ENCODE data around the gene CETP. TPM values are rescaled to one million over a fixed set of nuclear protein-coding genes. Genes with fewer than 3 reads are reported as not detected.
A peak's percentile ranks its signal among the peaks of the same experiment; 100 is the strongest.

CETP gene
- total RNA-seq, 3 donors from 2014 or later (not counting 1 experiment from before 2014, with no cell fraction given) = 0.14 TPM; not detected in 2

DNA sequence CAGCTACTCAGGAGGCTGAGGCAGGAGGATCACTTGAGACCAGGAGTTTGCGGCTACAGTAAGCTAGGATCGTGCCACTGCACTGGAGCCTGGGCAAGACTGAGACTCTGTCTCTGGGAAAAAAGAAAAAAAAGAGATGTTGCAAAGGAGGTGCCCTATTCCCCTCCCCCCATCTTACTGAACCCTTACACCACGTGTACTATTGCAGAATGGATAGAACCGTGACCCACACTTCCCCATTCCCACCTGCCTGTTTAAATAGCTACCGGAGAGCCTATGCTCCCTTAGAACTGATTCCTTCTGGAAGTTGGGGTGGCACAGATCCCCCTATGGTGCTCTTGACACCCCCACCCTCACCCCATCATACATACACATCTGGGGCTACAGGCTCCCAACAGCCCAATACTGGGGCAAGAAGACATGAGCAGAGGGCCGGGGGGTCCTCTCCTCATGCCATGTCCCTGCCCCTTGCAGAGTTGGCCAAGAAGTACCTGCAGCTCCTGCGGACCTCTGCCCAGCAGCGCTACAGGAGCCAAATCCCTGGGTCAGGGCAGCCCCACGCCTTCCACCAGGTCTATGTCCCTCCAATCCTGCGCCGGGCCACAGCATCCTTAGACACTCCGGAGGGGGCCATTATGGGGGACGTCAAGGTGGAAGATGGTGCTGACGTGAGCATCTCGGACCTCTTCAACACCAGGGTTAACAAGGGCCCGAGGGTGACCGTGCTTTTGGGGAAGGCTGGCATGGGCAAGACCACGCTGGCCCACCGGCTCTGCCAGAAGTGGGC, 63.3 kb downstream of the CETP start:
- no peaks in the 10 kb centered on the region for H3K9me3 ChIP-seq (ENCODE audit: control insufficient read depth, insufficient read depth, low read length)
- TF ChIP-seq, protein P1, sequence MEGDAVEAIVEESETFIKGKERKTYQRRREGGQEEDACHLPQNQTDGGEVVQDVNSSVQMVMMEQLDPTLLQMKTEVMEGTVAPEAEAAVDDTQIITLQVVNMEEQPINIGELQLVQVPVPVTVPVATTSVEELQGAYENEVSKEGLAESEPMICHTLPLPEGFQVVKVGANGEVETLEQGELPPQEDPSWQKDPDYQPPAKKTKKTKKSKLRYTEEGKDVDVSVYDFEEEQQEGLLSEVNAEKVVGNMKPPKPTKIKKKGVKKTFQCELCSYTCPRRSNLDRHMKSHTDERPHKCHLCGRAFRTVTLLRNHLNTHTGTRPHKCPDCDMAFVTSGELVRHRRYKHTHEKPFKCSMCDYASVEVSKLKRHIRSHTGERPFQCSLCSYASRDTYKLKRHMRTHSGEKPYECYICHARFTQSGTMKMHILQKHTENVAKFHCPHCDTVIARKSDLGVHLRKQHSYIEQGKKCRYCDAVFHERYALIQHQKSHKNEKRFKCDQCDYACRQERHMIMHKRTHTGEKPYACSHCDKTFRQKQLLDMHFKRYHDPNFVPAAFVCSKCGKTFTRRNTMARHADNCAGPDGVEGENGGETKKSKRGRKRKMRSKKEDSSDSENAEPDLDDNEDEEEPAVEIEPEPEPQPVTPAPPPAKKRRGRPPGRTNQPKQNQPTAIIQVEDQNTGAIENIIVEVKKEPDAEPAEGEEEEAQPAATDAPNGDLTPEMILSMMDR (IDR thresholded peaks at IDR 0.05) = no peak
- H3K4me1 ChIP-seq (ENCODE audit: control insufficient read depth, insufficient read depth, low read length) = peaks cover 84% of the 10 kb centered on the region
- H3K27me3 Mint-ChIP-seq (ENCODE audit: low read depth in 2 of 2) = no peaks in the 10 kb centered on the region
- no peak for ATAC-seq
- H3K27me3 ChIP-seq (ENCODE audit: control insufficient read depth, insufficient read depth, low read length) = no peaks in the 10 kb centered on the region
- no peak overlapping the region for H3K27ac ChIP-seq (ENCODE audit: low read length)
- peaks cover 0 to 1% of the 10 kb centered on the region in 2 donors for H3K9me3 Mint-ChIP-seq
- 92% methylated on average over 19 of the region's 19 CpGs for WGBS (ENCODE audit: insufficient coverage)
- H3K4me3 ChIP-seq (ENCODE audit: low read length) = no peak overlapping the region
- no peak overlapping the region for H3K4me3 Mint-ChIP-seq
- peaks cover 15% of the 10 kb centered on the region for H3K36me3 Mint-ChIP-seq
- H3K36me3 ChIP-seq (ENCODE audit: control insufficient read depth, insufficient read depth, low read length) = peaks cover 71% of the 10 kb centered on the region
- no peak for DNase-seq
- H3K27ac Mint-ChIP-seq = peak overlapping the region in 1 of 2 donors; percentile 74
- peaks cover 34 to 56% of the 10 kb centered on the region in 2 donors for H3K4me1 Mint-ChIP-seq
- intact Hi-C loops (cut with micrococcal nuclease) = no loop called here

DNA sequence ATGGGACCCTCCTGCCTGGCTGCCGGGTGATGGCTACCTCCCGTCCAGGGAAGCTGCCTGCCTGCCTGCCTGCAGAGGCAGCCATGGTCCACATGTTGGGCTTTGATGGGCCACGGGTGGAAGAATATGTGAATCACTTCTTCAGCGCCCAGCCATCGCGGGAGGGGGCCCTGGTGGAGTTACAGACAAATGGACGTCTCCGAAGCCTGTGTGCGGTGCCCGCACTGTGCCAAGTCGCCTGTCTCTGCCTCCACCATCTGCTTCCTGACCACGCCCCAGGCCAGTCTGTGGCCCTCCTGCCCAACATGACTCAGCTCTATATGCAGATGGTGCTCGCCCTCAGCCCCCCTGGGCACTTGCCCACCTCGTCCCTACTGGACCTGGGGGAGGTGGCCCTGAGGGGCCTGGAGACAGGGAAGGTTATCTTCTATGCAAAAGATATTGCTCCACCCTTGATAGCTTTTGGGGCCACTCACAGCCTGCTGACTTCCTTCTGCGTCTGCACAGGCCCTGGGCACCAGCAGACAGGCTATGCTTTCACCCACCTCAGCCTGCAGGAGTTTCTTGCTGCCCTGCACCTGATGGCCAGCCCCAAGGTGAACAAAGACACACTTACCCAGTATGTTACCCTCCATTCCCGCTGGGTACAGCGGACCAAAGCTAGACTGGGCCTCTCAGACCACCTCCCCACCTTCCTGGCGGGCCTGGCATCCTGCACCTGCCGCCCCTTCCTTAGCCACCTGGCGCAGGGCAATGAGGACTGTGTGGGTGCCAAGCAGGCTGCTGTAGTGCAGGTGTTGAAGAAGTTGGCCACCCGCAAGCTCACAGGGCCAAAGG, 64.4 kb downstream of the CETP start:
- DNase-seq = no peak

DNA sequence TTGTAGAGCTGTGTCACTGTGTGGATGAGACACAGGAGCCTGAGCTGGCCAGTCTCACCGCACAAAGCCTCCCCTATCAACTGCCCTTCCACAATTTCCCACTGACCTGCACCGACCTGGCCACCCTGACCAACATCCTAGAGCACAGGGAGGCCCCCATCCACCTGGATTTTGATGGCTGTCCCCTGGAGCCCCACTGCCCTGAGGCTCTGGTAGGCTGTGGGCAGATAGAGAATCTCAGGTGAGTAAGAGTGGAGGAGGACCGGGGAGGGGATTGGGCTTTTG, 65.0 kb downstream of the CETP start:
- H3K27ac Mint-ChIP-seq = peak overlapping the region; percentile 33 to 41
- WGBS (ENCODE audit: insufficient coverage) = 91% methylated on average over 3 of the region's 3 CpGs
- intact Hi-C loops (cut with micrococcal nuclease) = no loop called here
- no peaks in the 10 kb centered on the region for H3K9me3 ChIP-seq (ENCODE audit: control insufficient read depth, insufficient read depth, low read length)
- H3K4me1 ChIP-seq (ENCODE audit: control insufficient read depth, insufficient read depth, low read length) = peaks cover 88% of the 10 kb centered on the region
- DNase-seq (no peak), ATAC-seq (no peak)
- H3K4me3 ChIP-seq (ENCODE audit: low read length) = no peak overlapping the region
- peaks cover 67% of the 10 kb centered on the region for H3K36me3 ChIP-seq (ENCODE audit: control insufficient read depth, insufficient read depth, low read length)
- H3K27me3 Mint-ChIP-seq (ENCODE audit: low read depth in 2 of 2) = no peaks in the 10 kb centered on the region
- peaks cover 0 to 5% of the 10 kb centered on the region in 2 donors for H3K9me3 Mint-ChIP-seq
- H3K36me3 Mint-ChIP-seq = no peaks in the 10 kb centered on the region
- TF ChIP-seq, protein P1 (IDR thresholded peaks at IDR 0.05) = no peak
- peaks cover 40 to 60% of the 10 kb centered on the region in 2 donors for H3K4me1 Mint-ChIP-seq
- no peak overlapping the region for H3K4me3 Mint-ChIP-seq
- no peak overlapping the region for H3K27ac ChIP-seq (ENCODE audit: low read length)
- no peaks in the 10 kb centered on the region for H3K27me3 ChIP-seq (ENCODE audit: control insufficient read depth, insufficient read depth, low read length)

More for the DNA sequence above, 64.4 kb downstream of the CETP start:
- H3K27me3 ChIP-seq (ENCODE audit: control insufficient read depth, insufficient read depth, low read length) = no peaks in the 10 kb centered on the region
- Mint-ChIP-seq H3K4me3 (no peak overlapping the region), H3K27me3 (ENCODE audit: low read depth in 2 of 2) (no peaks in the 10 kb centered on the region), H3K4me1 (peaks cover 39 to 60% of the 10 kb centered on the region in 2 donors), H3K27ac (peak overlapping the region; percentile 33 to 41), H3K9me3 (peaks cover 0 to 5% of the 10 kb centered on the region in 2 donors), H3K36me3 (peaks cover 5% of the 10 kb centered on the region)
- no peak overlapping the region for H3K27ac ChIP-seq (ENCODE audit: low read length)
- intact Hi-C loops (cut with micrococcal nuclease) = no loop called here
- H3K9me3 ChIP-seq (ENCODE audit: control insufficient read depth, insufficient read depth, low read length) = no peaks in the 10 kb centered on the region
- ATAC-seq = no peak
- TF ChIP-seq, protein P1 (IDR thresholded peaks at IDR 0.05) = no peak
- H3K4me1 ChIP-seq (ENCODE audit: control insufficient read depth, insufficient read depth, low read length) = peaks cover 90% of the 10 kb centered on the region
- no peak overlapping the region for H3K4me3 ChIP-seq (ENCODE audit: low read length)
- 79% methylated on average over 21 of the region's 21 CpGs for WGBS (ENCODE audit: insufficient coverage)
- H3K36me3 ChIP-seq (ENCODE audit: control insufficient read depth, insufficient read depth, low read length) = peaks cover 67% of the 10 kb centered on the region
